ENCODE data around the gene UBE2E3.

- no peak for TF ChIP-seq CTCF (conservative IDR thresholded peaks at IDR 0.05; ENCODE audit: low read depth in 2 of 2)
- TF ChIP-seq REST (IDR thresholded peaks at IDR 0.05; ENCODE audit: unreplicated experiment), result no peak
- no peak for TF ChIP-seq EZH2 (IDR thresholded peaks at IDR 0.05; ENCODE audit: low read depth, unreplicated experiment)
- no peak for TF ChIP-seq POLR2AphosphoS5 (IDR thresholded peaks at IDR 0.05; ENCODE audit: low read depth)
- no peak for TF ChIP-seq CREB1 (CRISPR knock-in tag; IDR thresholded peaks at IDR 0.05; ENCODE audit: low read depth)
- no peak for TF ChIP-seq NANOG (IDR thresholded peaks at IDR 0.05; ENCODE audit: borderline replicate concordance)
- no peak for TF ChIP-seq STAT1 (IDR thresholded peaks at IDR 0.05; ENCODE audit: unreplicated experiment)
- no peak for TF ChIP-seq EZH2phosphoT487 (IDR thresholded peaks at IDR 0.05; ENCODE audit: unreplicated experiment)
- no peak for TF ChIP-seq JUNB (IDR thresholded peaks at IDR 0.05; ENCODE audit: unreplicated experiment)
- TF ChIP-seq ZNF114 (CRISPR knock-in tag; IDR thresholded peaks at IDR 0.05), result no peak
- TF ChIP-seq ETS1 (IDR thresholded peaks at IDR 0.05), result no peak
- no peak for TF ChIP-seq ZNF331 (CRISPR knock-in tag; IDR thresholded peaks at IDR 0.05; ENCODE audit: low read depth)
Observed at GRCh38 chr2:181047829-181048228, 67.4 kb downstream of the UBE2E3 start.

All from GM23338 (cell line).